GM23338 (cell line): ENCODE results near the gene KLHDC9.

ENCODE experiments used
- CTCF ChIP-seq, 2 experiments: fragments of 200-600 bp in 1 of 2; sonication (generic) in 1 of 2; conservative IDR thresholded peaks; 2 replicates each; pipeline versions ENCODE4 v1.5.1 to v1.6.1; 2016 to 2017; ENCODE audit warnings: antibody characterized with exemption in 2 of 2, low read depth in 2 of 2, mild to moderate bottlenecking in 2 of 2, moderate library complexity in 1 of 2
- EZH2 ChIP-seq: fragments of 200-600 bp; sonication (generic); IDR thresholded peaks from one replicate; pipeline ENCODE4 v1.8.0; 2017; ENCODE audit warnings: antibody characterized with exemption, mild to moderate bottlenecking, low read depth; ENCODE audit not compliant: unreplicated experiment
- EZH2phosphoT487 ChIP-seq: fragments of 200-600 bp; sonication (generic); IDR thresholded peaks from one replicate; pipeline ENCODE4 v1.8.1; 2018; ENCODE audit warnings: antibody characterized with exemption; ENCODE audit not compliant: unreplicated experiment
- POLR2AphosphoS5 ChIP-seq: IDR thresholded peaks from 2 replicates; pipeline ENCODE4 v1.6.1; 2016; ENCODE audit warnings: antibody characterized with exemption, low read depth
- REST ChIP-seq: IDR thresholded peaks from one replicate; pipeline ENCODE4 v1.6.1; 2018; ENCODE audit warnings: antibody characterized with exemption; ENCODE audit not compliant: unreplicated experiment
- STAT1 ChIP-seq: IDR thresholded peaks from one replicate; pipeline ENCODE4 v1.6.1; 2016; ENCODE audit warnings: antibody characterized with exemption; ENCODE audit not compliant: unreplicated experiment
- ZNF462 ChIP-seq: fragments of 250-450 bp; sonication (Bioruptor Pico); IDR thresholded peaks from 2 replicates; pipeline ENCODE4 v1.5.0; 2020; ENCODE audit warnings: mild to moderate bottlenecking, moderate library complexity

- TF ChIP-seq EZH2 = no peak
- TF ChIP-seq CTCF (conservative IDR thresholded peaks at IDR 0.05; ENCODE audit: low read depth in 2 of 2) = no peak
- no peak for TF ChIP-seq REST
- TF ChIP-seq EZH2phosphoT487 = no peak
- no peak for TF ChIP-seq POLR2AphosphoS5
- TF ChIP-seq STAT1 = no peak
- TF ChIP-seq ZNF462 (CRISPR knock-in tag) = no peak
Measured at GRCh38 chr1:161059293-161059692, 38.9 kb upstream of the KLHDC9 start.
